ENCODE results near the gene BRPF1. TPM values are rescaled to one million over a fixed set of nuclear protein-coding genes. Genes with fewer than 3 reads are reported as not detected.

Gene BRPF1
- total RNA-seq, 2 experiments from 2014 or later: 31.5 to 31.9 TPM

DNA sequence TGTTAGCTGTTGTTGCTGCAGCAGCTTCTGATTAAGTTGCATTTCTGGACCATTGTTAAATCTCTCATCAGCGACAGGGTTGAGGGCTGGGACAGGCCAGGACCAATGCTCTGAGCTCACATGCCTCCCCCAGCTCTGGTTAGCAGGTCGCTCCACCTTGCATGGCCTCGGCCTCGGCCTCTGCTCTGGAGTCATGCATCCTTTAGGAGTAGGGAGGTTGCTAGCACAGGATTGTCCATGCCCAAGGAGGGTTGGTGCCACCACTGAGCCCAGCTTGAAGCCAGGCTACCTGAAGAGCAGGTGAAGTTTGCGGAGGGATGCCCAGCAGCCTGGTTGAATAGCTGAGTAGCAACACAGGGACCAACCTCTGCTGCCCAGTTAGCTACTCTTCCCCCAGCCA, 39.1 kb upstream of the BRPF1 start:
- peaks cover 22% of the 10 kb centered on the region for H3K4me1 ChIP-seq (ENCODE audit: insufficient read depth, low read length, poor library complexity, severe bottlenecking)
- no TSS peak for BruUV-seq (replicated peaks)
- ChIA-PET POLR2A (no interaction called here), CTCF (ENCODE audit: unreplicated experiment) (no interaction called here)
- H3K79me2 ChIP-seq (ENCODE audit: insufficient read depth, low read depth, low read length): no peaks in the 10 kb centered on the region
- no peak overlapping the region for H3K27ac ChIP-seq (ENCODE audit: low read depth, low read length, poor library complexity, severe bottlenecking)
- H3K9me2 ChIP-seq (ENCODE audit: insufficient read depth, low read length): no peaks in the 10 kb centered on the region
- intact Hi-C loops (cut with micrococcal nuclease; ENCODE audit: unreplicated experiment): no loop called here
- no peak overlapping the region for H3K4me3 ChIP-seq (ENCODE audit: low read depth, low read length, poor library complexity, severe bottlenecking)
- H3K9me3 ChIP-seq (ENCODE audit: low read length): no peaks in the 10 kb centered on the region
- no peak overlapping the region for H3K4me2 ChIP-seq (ENCODE audit: low read length)
- no peak overlapping the region for H2AFZ ChIP-seq (ENCODE audit: low read length)
- no peak for DNase-seq (ENCODE audit: low spot score)
- H3K36me3 ChIP-seq (ENCODE audit: insufficient read depth, low read length): peaks cover 51% of the 10 kb centered on the region
- no peak for TF ChIP-seq CTCF (conservative IDR thresholded peaks at IDR 0.05; ENCODE audit: low read length)
- no peak for TF ChIP-seq EZH2phosphoT487 (IDR thresholded peaks at IDR 0.05; ENCODE audit: borderline replicate concordance, low read depth, low read length)
- no peaks in the 10 kb centered on the region for H4K20me1 ChIP-seq (ENCODE audit: insufficient read depth, low read length)

- Histone ChIP-seq H3K4me3 (ENCODE audit: low read depth, low read length, poor library complexity, severe bottlenecking) (no peak overlapping the region), H3K4me1 (ENCODE audit: insufficient read depth, low read length, poor library complexity, severe bottlenecking) (peaks cover 20% of the 10 kb centered on the region), H2AFZ (ENCODE audit: low read length) (no peak overlapping the region), H3K36me3 (ENCODE audit: insufficient read depth, low read length) (peaks cover 32% of the 10 kb centered on the region; the same call in 1 of the 2 replicates), H4K20me1 (ENCODE audit: insufficient read depth, low read length) (no peaks in the 10 kb centered on the region), H3K4me2 (ENCODE audit: low read length) (no peak overlapping the region), H3K79me2 (ENCODE audit: insufficient read depth, low read depth, low read length) (no peaks in the 10 kb centered on the region), H3K27ac (ENCODE audit: low read depth, low read length, poor library complexity, severe bottlenecking) (no peak overlapping the region), H3K9me2 (ENCODE audit: insufficient read depth, low read length) (no peaks in the 10 kb centered on the region), H3K9me3 (ENCODE audit: low read length) (no peaks in the 10 kb centered on the region)
- intact Hi-C loops (cut with micrococcal nuclease; ENCODE audit: unreplicated experiment): no loop called here
- ChIA-PET POLR2A (no interaction called here), CTCF (ENCODE audit: unreplicated experiment) (no interaction called here)
- BruUV-seq (replicated peaks): no TSS peak
- no peak for DNase-seq (ENCODE audit: low spot score)
- TF ChIP-seq CTCF (conservative IDR thresholded peaks at IDR 0.05; ENCODE audit: low read length): no peak
- no peak for TF ChIP-seq EZH2phosphoT487 (IDR thresholded peaks at IDR 0.05; ENCODE audit: borderline replicate concordance, low read depth, low read length)
These were observed 36.2 kb upstream of the BRPF1 start for GRCh38 chr3:9695345-9695744.

DNA sequence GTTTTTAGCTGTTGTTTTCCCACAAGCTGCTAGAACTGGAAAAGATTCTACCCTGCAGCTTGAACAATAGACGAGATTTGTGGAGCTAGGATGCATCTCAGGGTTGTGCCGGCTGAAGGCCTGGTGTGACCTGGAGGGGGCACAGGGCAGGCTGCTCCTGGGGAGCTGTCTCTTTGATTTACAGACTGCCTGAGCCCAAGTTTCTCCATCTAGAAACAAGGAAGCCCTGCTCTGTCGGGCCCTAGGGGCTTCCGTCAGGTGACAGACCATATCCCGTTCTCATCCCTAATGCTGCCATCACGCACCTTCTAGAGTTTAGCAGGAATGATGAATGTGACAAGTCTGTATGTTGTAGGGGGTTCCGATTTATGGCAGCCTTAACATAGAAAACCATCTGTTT, 35.8 kb upstream of the BRPF1 start:
- Histone ChIP-seq H3K9me2 (ENCODE audit: insufficient read depth, low read length) (no peaks in the 10 kb centered on the region), H3K27ac (ENCODE audit: low read depth, low read length, poor library complexity, severe bottlenecking) (no peak overlapping the region), H3K4me2 (ENCODE audit: low read length) (no peak overlapping the region), H3K36me3 (ENCODE audit: insufficient read depth, low read length) (peaks cover 28% of the 10 kb centered on the region; the same call in 1 of the 2 replicates), H4K20me1 (ENCODE audit: insufficient read depth, low read length) (no peaks in the 10 kb centered on the region), H3K9me3 (ENCODE audit: low read length) (no peaks in the 10 kb centered on the region), H3K4me1 (ENCODE audit: insufficient read depth, low read length, poor library complexity, severe bottlenecking) (peaks cover 16% of the 10 kb centered on the region), H3K79me2 (ENCODE audit: insufficient read depth, low read depth, low read length) (no peaks in the 10 kb centered on the region), H2AFZ (ENCODE audit: low read length) (no peak overlapping the region), H3K4me3 (ENCODE audit: low read depth, low read length, poor library complexity, severe bottlenecking) (no peak overlapping the region)
- ChIA-PET CTCF (ENCODE audit: unreplicated experiment) (no interaction called here), POLR2A (no interaction called here)
- no peak for DNase-seq (ENCODE audit: low spot score)
- intact Hi-C loops (cut with micrococcal nuclease; ENCODE audit: unreplicated experiment): no loop called here
- BruUV-seq (replicated peaks): no TSS peak
- TF ChIP-seq CTCF (conservative IDR thresholded peaks at IDR 0.05; ENCODE audit: low read length): no peak
- TF ChIP-seq EZH2phosphoT487 (IDR thresholded peaks at IDR 0.05; ENCODE audit: borderline replicate concordance, low read depth, low read length): no peak
